Keratinocyte (primary cell): ENCODE results near the gene PXDC1.

ENCODE experiments used
- CTCF ChIP-seq, 3 experiments: IDR thresholded peaks in 1 of 3; conservative IDR thresholded peaks in 1 of 3; optimal IDR thresholded peaks in 1 of 3; 2 replicates in 2 of 3; 3 replicates in 1 of 3; pipeline versions ENCODE3 to v1.5.1; 2011; ENCODE audit warnings: low read length in 3 of 3, mild to moderate bottlenecking in 3 of 3, moderate library complexity in 2 of 3, control low read depth in 1 of 3, inconsistent platforms in 1 of 3; ENCODE audit not compliant: insufficient read depth in 2 of 3; ENCODE audit errors: extremely low read depth in 1 of 3
- EZH2 ChIP-seq: IDR thresholded peaks from one replicate; pipeline ENCODE4 v1.6.1; 2012; ENCODE audit warnings: inconsistent platforms, mild to moderate bottlenecking, low read length, moderate library complexity

GRCh38 chr6:3719462-3720308, 31.8 kb downstream of the PXDC1 start:
- TF ChIP-seq CTCF (optimal IDR thresholded peaks at IDR 0.05 in 1 of 3, IDR thresholded peaks at IDR 0.05 in 1 of 3, conservative IDR thresholded peaks at IDR 0.05 in 1 of 3; ENCODE audit: extremely low read depth in 1 of 3, insufficient read depth in 2 of 3, low read length in 3 of 3) (no peak), EZH2 (no peak)
